ENCODE results near the gene NAV1. TPM values are rescaled to one million over a fixed set of nuclear protein-coding genes. Genes with fewer than 3 reads are reported as not detected.

NAV1 gene
- total RNA-seq (2014; rRNA removed; shearing (Covaris generic)) (37.2 and 37.4 TPM in 2 replicates), polyA plus RNA-seq (2016; fragmentation: Nextera tagmentation; extraction: Ambion mirVana) (22.6 and 22.7 TPM in 2 replicates)
- long read RNA-seq, partial matches to known transcripts: 4 of 7 reads
- long read RNA-seq, other reads (novel, unspliced or antisense): 3 of 7 reads

GRCh38 chr1:201538612-201539551 is at the start of gene NAV1:
Gene NAV1 (plus strand): TSS chr1:201539127. CDS start chr1:201622885, 83,758 bp downstream.
- Histone ChIP-seq H3F3A (replicated peaks; ENCODE audit: low read depth) (peaks cover 16% of the 10 kb centered on the region), H2AFZ (peak within 1 kb of the TSS; percentile 99), H3K79me2 (replicated peaks; ENCODE audit: insufficient read depth) (no peaks in the 10 kb centered on the region), H4K20me1 (replicated peaks; ENCODE audit: insufficient read depth) (no peaks in the 10 kb centered on the region), H3K36me3 (ENCODE audit: insufficient read depth) (no peaks in the 10 kb centered on the region), H3K4me3 (peak within 1 kb of the TSS; percentile 94), H3K4me2 (peak within 1 kb of the TSS; percentile 99), H3K9me2 (ENCODE audit: insufficient read depth) (no peaks in the 10 kb centered on the region), H3K27ac (ENCODE audit: low read depth) (no peak within 1 kb of the TSS), H3K27me3 (ENCODE audit: insufficient read depth) (peaks cover 67% of the 10 kb centered on the region), H3K4me1 (ENCODE audit: insufficient read depth) (peaks cover 22% of the 10 kb centered on the region)
- ATAC-seq: peak; percentile 60
- peaks cover 18% of the 10 kb centered on the region for H3K4me1 Mint-ChIP-seq
- no peaks in the 10 kb centered on the region for H3K9me3 Mint-ChIP-seq
- no peak for TF ChIP-seq EZH2 (IDR thresholded peaks at IDR 0.05; ENCODE audit: low read depth, unreplicated experiment)
- H3K4me3 Mint-ChIP-seq: peak within 1 kb of the TSS; percentile 87
- no peaks in the 10 kb centered on the region for H3K36me3 Mint-ChIP-seq (ENCODE audit: low read depth)
- peak; percentile 75 for DNase-seq (ENCODE audit: low spot score)
- peaks cover 40% of the 10 kb centered on the region for H3K27me3 Mint-ChIP-seq (ENCODE audit: insufficient read depth, low read depth, poor library complexity)
- no peak within 1 kb of the TSS for H3K27ac Mint-ChIP-seq

- Histone ChIP-seq H3K27me3 (ENCODE audit: insufficient read depth) (no peaks in the 10 kb centered on the region), H3K27ac (ENCODE audit: low read depth) (no peak overlapping the region), H3K4me3 (no peak overlapping the region), H3F3A (replicated peaks; ENCODE audit: low read depth) (no peaks in the 10 kb centered on the region), H3K4me1 (ENCODE audit: insufficient read depth) (peaks cover 6% of the 10 kb centered on the region), H3K9me2 (ENCODE audit: insufficient read depth) (no peaks in the 10 kb centered on the region), H3K4me2 (no peak overlapping the region), H3K79me2 (replicated peaks; ENCODE audit: insufficient read depth) (no peaks in the 10 kb centered on the region), H2AFZ (no peak overlapping the region), H4K20me1 (replicated peaks; ENCODE audit: insufficient read depth) (no peaks in the 10 kb centered on the region), H3K36me3 (ENCODE audit: insufficient read depth) (no peaks in the 10 kb centered on the region)
- Mint-ChIP-seq H3K4me1 (peaks cover 17% of the 10 kb centered on the region), H3K27ac (peak overlapping the region; percentile 40; the same call in 1 of the 2 replicates), H3K4me3 (no peak overlapping the region), H3K36me3 (ENCODE audit: low read depth) (peaks cover 9% of the 10 kb centered on the region), H3K9me3 (peaks cover 3% of the 10 kb centered on the region; the same call in 1 of the 3 replicates), H3K27me3 (ENCODE audit: insufficient read depth, low read depth, poor library complexity) (peaks cover 4% of the 10 kb centered on the region)
- ATAC-seq (no peak), DNase-seq (ENCODE audit: low spot score) (no peak)
- TF ChIP-seq EZH2phosphoT487 (IDR thresholded peaks at IDR 0.05; ENCODE audit: unreplicated experiment) (no peak), NANOG (IDR thresholded peaks at IDR 0.05; ENCODE audit: borderline replicate concordance) (no peak), ETS1 (IDR thresholded peaks at IDR 0.05) (no peak)
These were observed 49.2 kb upstream of the NAV1 start for GRCh38 chr1:201489643-201490261.

GRCh38 chr1:201490708-201491131 is 48.2 kb upstream of the NAV1 start:
- Mint-ChIP-seq H3K4me3 (no peak overlapping the region), H3K36me3 (ENCODE audit: low read depth) (peaks cover 9% of the 10 kb centered on the region), H3K4me1 (peaks cover 18% of the 10 kb centered on the region), H3K9me3 (peaks cover 3% of the 10 kb centered on the region; the same call in 1 of the 3 replicates), H3K27me3 (ENCODE audit: insufficient read depth, low read depth, poor library complexity) (peaks cover 4% of the 10 kb centered on the region), H3K27ac (peak overlapping the region; percentile 77; the same call in 1 of the 2 replicates)
- Histone ChIP-seq H3K36me3 (ENCODE audit: insufficient read depth) (no peaks in the 10 kb centered on the region), H2AFZ (no peak overlapping the region), H3K9me2 (ENCODE audit: insufficient read depth) (no peaks in the 10 kb centered on the region), H3K27ac (ENCODE audit: low read depth) (no peak overlapping the region), H3K27me3 (ENCODE audit: insufficient read depth) (no peaks in the 10 kb centered on the region), H3K4me1 (ENCODE audit: insufficient read depth) (peaks cover 6% of the 10 kb centered on the region), H3K4me2 (no peak overlapping the region), H3F3A (replicated peaks; ENCODE audit: low read depth) (no peaks in the 10 kb centered on the region), H4K20me1 (replicated peaks; ENCODE audit: insufficient read depth) (no peaks in the 10 kb centered on the region), H3K79me2 (replicated peaks; ENCODE audit: insufficient read depth) (no peaks in the 10 kb centered on the region), H3K4me3 (no peak overlapping the region)
- DNase-seq (ENCODE audit: low spot score): no peak
- ATAC-seq: no peak
- no peak for TF ChIP-seq ZNF331 (CRISPR knock-in tag; IDR thresholded peaks at IDR 0.05; ENCODE audit: low read depth)
- TF ChIP-seq JUNB (IDR thresholded peaks at IDR 0.05; ENCODE audit: unreplicated experiment): no peak
- no peak for TF ChIP-seq NANOG (IDR thresholded peaks at IDR 0.05; ENCODE audit: borderline replicate concordance)
- no peak for TF ChIP-seq REST (IDR thresholded peaks at IDR 0.05; ENCODE audit: unreplicated experiment)
- no peak for TF ChIP-seq POLR2AphosphoS5 (IDR thresholded peaks at IDR 0.05; ENCODE audit: low read depth)
- TF ChIP-seq CTCF (conservative IDR thresholded peaks at IDR 0.05; ENCODE audit: low read depth in 2 of 2): no peak
- TF ChIP-seq EZH2phosphoT487 (IDR thresholded peaks at IDR 0.05; ENCODE audit: unreplicated experiment): no peak
- no peak for TF ChIP-seq EZH2 (IDR thresholded peaks at IDR 0.05; ENCODE audit: low read depth, unreplicated experiment)
- no peak for TF ChIP-seq ZNF114 (CRISPR knock-in tag; IDR thresholded peaks at IDR 0.05)
